Upper lobe of right lung (tissue), 1 donor: ENCODE data around the gene JCAD. TPM values are rescaled to one million over a fixed set of nuclear protein-coding genes. Genes with fewer than 3 reads are reported as not detected.

ENCODE experiments used
- ATAC-seq: fragments of 200-7000 bp; cut with Tn5 transposase; one replicate; pipeline ENCODE4 v1.9.1; 2020; ENCODE audit warnings: mild to moderate bottlenecking, moderate library complexity
- DNase-seq: peaks from one replicate; pipeline ENCODE4 v3.0.0-alpha.2; 2020
- H3K27ac ChIP-seq: fragments of 200-600 bp; one replicate; pipeline ENCODE4 v1.8.0; 2022
- H3K27me3 ChIP-seq: fragments of 200-600 bp; one replicate; pipeline ENCODE4 v1.8.0; 2022; ENCODE audit warnings: mild to moderate bottlenecking
- H3K36me3 ChIP-seq: fragments of 200-600 bp; one replicate; pipeline ENCODE4 v1.8.0; 2022
- H3K4me1 ChIP-seq: fragments of 200-600 bp; one replicate; pipeline ENCODE4 v1.8.0; 2022
- H3K4me3 ChIP-seq: fragments of 200-600 bp; one replicate; pipeline ENCODE4 v1.8.0; 2022; ENCODE audit warnings: mild to moderate bottlenecking
- H3K9me3 ChIP-seq: fragments of 200-600 bp; one replicate; pipeline ENCODE4 v1.8.0; 2022
- intact Hi-C: fragments of 100-400 bp; cut with DNase I; formaldehyde crosslinking; loops from one replicate; pipeline ENCODE4 v1.11.0; 2022
- total RNA-seq: library from RNA; stranded (reverse); fragmentation: NEBNext Ultra II Directional; extraction: Animal tissue kit (Norgen Biotek cat#: 25700); gene quantifications from one replicate; pipeline ENCODE4 v1.2.1, GENCODE V29; 2021
- TF ChIP-seq, protein P1 (sequence below): fragments of 200-600 bp; IDR thresholded peaks from one replicate; pipeline ENCODE4 v1.8.0; 2022; ENCODE audit warnings: antibody characterized with exemption
- donor health status: DM: no; HTN: yes; CAD: no; lungs with severe emphysema.

Gene JCAD
- total RNA-seq, 1 donor from 2014 or later = 67.6 TPM

DNA sequence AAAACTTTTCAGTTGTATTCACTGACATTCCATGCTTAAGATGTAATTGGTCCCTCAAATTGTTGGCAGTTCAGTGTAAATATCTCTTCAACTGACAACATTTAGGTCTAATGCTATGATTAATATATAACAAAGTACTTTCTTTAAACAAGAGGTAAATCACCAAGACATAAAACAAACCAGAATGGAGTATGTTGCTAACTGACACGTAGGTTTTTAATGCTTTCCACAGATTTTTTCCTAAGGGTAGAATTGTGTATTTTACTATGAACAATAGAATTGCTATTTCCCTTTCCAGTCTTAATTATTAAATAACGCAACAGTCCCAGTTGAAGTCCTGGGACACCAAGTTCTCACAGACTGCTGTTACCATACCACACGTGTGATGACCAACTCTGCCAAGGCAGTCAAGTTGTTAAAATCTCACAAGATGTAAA, 4.1 kb downstream of the JCAD start:
- ATAC-seq (no peak), DNase-seq (no peak)
- Histone ChIP-seq H3K27me3 (no peaks in the 10 kb centered on the region), H3K36me3 (no peaks in the 10 kb centered on the region), H3K27ac (peak overlapping the region; percentile 51), H3K4me3 (no peak overlapping the region), H3K9me3 (no peaks in the 10 kb centered on the region), H3K4me1 (peaks cover 25% of the 10 kb centered on the region)
- TF ChIP-seq, protein P1, sequence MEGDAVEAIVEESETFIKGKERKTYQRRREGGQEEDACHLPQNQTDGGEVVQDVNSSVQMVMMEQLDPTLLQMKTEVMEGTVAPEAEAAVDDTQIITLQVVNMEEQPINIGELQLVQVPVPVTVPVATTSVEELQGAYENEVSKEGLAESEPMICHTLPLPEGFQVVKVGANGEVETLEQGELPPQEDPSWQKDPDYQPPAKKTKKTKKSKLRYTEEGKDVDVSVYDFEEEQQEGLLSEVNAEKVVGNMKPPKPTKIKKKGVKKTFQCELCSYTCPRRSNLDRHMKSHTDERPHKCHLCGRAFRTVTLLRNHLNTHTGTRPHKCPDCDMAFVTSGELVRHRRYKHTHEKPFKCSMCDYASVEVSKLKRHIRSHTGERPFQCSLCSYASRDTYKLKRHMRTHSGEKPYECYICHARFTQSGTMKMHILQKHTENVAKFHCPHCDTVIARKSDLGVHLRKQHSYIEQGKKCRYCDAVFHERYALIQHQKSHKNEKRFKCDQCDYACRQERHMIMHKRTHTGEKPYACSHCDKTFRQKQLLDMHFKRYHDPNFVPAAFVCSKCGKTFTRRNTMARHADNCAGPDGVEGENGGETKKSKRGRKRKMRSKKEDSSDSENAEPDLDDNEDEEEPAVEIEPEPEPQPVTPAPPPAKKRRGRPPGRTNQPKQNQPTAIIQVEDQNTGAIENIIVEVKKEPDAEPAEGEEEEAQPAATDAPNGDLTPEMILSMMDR = no peak
- intact Hi-C loops = no loop called here

- H3K4me1 ChIP-seq = peaks cover 42% of the 10 kb centered on the region
- no peak overlapping the region for H3K27ac ChIP-seq
- intact Hi-C loops = no loop called here
- peaks cover 4% of the 10 kb centered on the region for H3K36me3 ChIP-seq
- TF ChIP-seq, protein P1 = no peak
- no peak overlapping the region for H3K4me3 ChIP-seq
- no peaks in the 10 kb centered on the region for H3K27me3 ChIP-seq
- DNase-seq (no peak), ATAC-seq (no peak)
- no peaks in the 10 kb centered on the region for H3K9me3 ChIP-seq
These were observed 7.3 kb downstream of the JCAD start for GRCh38 chr10:30052062-30052461.

- Histone ChIP-seq H3K36me3 (peaks cover 12% of the 10 kb centered on the region), H3K4me3 (no peak overlapping the region), H3K9me3 (no peaks in the 10 kb centered on the region), H3K27me3 (no peaks in the 10 kb centered on the region), H3K4me1 (peaks cover 36% of the 10 kb centered on the region), H3K27ac (no peak overlapping the region)
- DNase-seq (no peak), ATAC-seq (no peak)
- intact Hi-C loops = no loop called here
- TF ChIP-seq, protein P1 = no peak
These were observed 8.2 kb downstream of the JCAD start for GRCh38 chr10:30051220-30051619.

GRCh38 chr10:30050411-30050810, 9.0 kb downstream of the JCAD start:
- no peaks in the 10 kb centered on the region for H3K9me3 ChIP-seq
- TF ChIP-seq, protein P1 = no peak
- H3K36me3 ChIP-seq = peaks cover 17% of the 10 kb centered on the region
- no peaks in the 10 kb centered on the region for H3K27me3 ChIP-seq
- H3K4me3 ChIP-seq = no peak overlapping the region
- ATAC-seq (no peak), DNase-seq (no peak)
- intact Hi-C loops = no loop called here
- no peak overlapping the region for H3K27ac ChIP-seq
- H3K4me1 ChIP-seq = peaks cover 28% of the 10 kb centered on the region

DNA sequence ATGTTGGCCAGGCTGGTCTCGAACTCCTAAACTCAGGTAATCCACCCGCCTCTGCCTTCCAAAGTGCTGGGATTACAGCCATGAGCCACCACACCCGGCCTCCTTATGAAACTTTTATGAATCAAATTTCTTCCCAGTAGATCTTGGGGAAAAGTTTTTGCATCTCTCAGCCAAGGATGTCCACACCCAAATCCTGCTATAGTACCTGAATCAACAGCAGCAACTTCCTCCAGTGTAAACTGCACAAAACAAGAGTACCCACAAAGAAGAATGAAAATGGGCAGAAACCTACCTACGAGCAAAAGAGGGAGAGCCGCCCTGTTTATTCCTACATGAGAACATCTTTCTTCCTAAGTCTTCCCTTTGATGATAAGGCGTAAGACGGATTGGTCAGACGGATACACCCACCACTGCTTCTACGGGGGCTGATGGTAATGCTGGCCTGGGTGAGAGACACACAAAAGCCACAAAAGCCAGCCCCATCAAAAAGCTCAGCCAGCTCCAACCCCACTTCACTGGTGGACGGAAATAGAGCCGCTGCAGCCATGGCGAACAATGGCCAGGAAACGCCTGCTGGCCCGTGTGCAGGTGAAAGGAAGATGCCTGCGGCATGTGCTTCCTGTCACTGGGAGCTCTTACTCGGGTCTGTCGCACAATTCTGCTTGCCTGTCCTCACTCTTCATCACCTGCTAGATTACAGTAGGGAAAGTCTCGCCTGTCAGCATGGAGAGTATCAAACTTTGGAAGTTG, 10.4 kb downstream of the JCAD start:
- no peaks in the 10 kb centered on the region for H3K9me3 ChIP-seq
- peak; percentile 32 for ATAC-seq
- peaks cover 17% of the 10 kb centered on the region for H3K36me3 ChIP-seq
- TF ChIP-seq, protein P1 = no peak
- H3K27ac ChIP-seq = peak overlapping the region; percentile 51
- H3K4me1 ChIP-seq = peaks cover 23% of the 10 kb centered on the region
- no peaks in the 10 kb centered on the region for H3K27me3 ChIP-seq
- no peak overlapping the region for H3K4me3 ChIP-seq
- intact Hi-C loops = no loop called here
- no peak for DNase-seq
